ENCODE data around the gene TRAPPC1. TPM values are rescaled to one million over a fixed set of nuclear protein-coding genes. Genes with fewer than 3 reads are reported as not detected.

The TRAPPC1 gene
- total RNA-seq, 2 donors from 2014 or later = 57.9 to 70.9 TPM

DNA sequence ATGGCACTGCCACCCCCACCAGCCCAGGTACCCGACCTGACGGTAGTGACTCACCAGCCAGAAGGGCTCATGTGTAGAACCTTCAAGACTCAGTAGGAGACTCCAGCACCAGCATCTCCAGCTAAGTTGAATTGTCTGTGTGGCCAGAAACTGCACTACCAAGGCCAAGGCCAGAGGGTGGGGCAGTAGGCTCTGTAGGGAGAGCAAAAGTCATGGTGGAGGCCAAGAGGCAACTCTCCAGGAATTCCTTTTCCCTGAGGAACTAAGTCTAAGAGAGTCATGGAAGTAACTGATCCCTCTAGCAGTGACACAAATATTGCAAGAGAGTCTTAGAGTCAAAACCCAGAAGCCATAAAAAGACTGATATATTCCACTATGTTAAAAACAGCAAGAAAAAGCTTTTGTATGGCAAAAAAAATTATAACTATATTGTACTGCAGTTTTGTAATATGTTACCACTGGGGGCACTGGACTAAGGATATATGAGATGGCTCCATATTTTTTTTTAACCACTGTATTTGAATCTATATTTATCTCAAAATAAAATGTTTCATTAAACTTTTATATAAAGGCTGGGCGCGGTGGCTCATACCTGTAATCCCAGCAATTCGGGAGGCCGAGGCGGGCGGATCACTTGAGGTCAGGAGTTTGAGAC, 40.5 kb upstream of the TRAPPC1 start:
- H3K27ac ChIP-seq = no peak overlapping the region
- no peaks in the 10 kb centered on the region for H3K27me3 ChIP-seq (replicated peaks; ENCODE audit: insufficient read depth)
- intact Hi-C loops (cut with DNase I) = no loop called here
- TF ChIP-seq POLR2AphosphoS5 (IDR thresholded peaks at IDR 0.05) = no peak
- DNase-seq (ENCODE audit: low spot score) = no peak
- 93% methylated on average over 8 of the region's 8 CpGs for WGBS
- no peaks in the 10 kb centered on the region for H3K36me3 ChIP-seq
- H3K4me1 ChIP-seq (replicated peaks) = no peaks in the 10 kb centered on the region
- no peak overlapping the region for H3K4me3 ChIP-seq
- no peaks in the 10 kb centered on the region for H3K9me3 ChIP-seq

DNA sequence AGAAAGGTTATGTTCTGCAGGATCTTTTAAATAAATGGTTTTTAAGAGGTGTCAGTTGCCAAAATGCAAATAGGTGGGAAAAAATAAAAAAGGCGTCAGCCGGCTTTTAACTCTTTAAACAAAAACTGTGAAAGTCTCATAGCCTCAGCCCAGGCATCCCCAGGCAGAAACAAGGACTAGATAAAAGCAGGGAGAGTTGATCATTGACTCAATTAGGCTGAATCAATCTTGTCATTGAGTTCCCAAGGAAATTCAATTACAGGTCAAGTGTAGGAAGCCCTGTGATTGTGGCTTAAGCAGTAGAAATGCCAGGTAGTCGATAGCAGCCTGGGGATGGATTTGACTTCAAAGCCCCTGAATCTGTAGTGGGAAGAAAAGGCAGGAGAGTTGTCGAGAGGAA, 39.9 kb upstream of the TRAPPC1 start:
- no peaks in the 10 kb centered on the region for H3K9me3 ChIP-seq
- WGBS = 71% methylated on average over 4 of the region's 4 CpGs
- no peaks in the 10 kb centered on the region for H3K4me1 ChIP-seq (replicated peaks)
- no peaks in the 10 kb centered on the region for H3K27me3 ChIP-seq (replicated peaks; ENCODE audit: insufficient read depth)
- no peak overlapping the region for H3K4me3 ChIP-seq
- TF ChIP-seq CTCF (IDR thresholded peaks at IDR 0.05) = no peak
- TF ChIP-seq POLR2AphosphoS5 (IDR thresholded peaks at IDR 0.05) = no peak
- TF ChIP-seq POLR2A (IDR thresholded peaks at IDR 0.05) = no peak
- H3K36me3 ChIP-seq = no peaks in the 10 kb centered on the region
- no peak for DNase-seq (ENCODE audit: low spot score)
- intact Hi-C loops (cut with DNase I) = no loop called here
- H3K27ac ChIP-seq = no peak overlapping the region

- WGBS = 86% methylated on average over 6 of the region's 6 CpGs
- no peaks in the 10 kb centered on the region for H3K4me1 ChIP-seq (replicated peaks)
- H3K27me3 ChIP-seq (replicated peaks; ENCODE audit: insufficient read depth) = no peaks in the 10 kb centered on the region
- no peak overlapping the region for H3K4me3 ChIP-seq
- no peak for TF ChIP-seq POLR2AphosphoS5 (IDR thresholded peaks at IDR 0.05)
- TF ChIP-seq CTCF (IDR thresholded peaks at IDR 0.05) = no peak
- TF ChIP-seq POLR2A (IDR thresholded peaks at IDR 0.05) = no peak
- no peaks in the 10 kb centered on the region for H3K36me3 ChIP-seq
- no peak for DNase-seq (ENCODE audit: low spot score)
- H3K27ac ChIP-seq = no peak overlapping the region
- H3K9me3 ChIP-seq = no peaks in the 10 kb centered on the region
- intact Hi-C loops (cut with DNase I) = no loop called here
Measured at GRCh38 chr17:7969433-7969832, 37.7 kb upstream of the TRAPPC1 start.

DNA sequence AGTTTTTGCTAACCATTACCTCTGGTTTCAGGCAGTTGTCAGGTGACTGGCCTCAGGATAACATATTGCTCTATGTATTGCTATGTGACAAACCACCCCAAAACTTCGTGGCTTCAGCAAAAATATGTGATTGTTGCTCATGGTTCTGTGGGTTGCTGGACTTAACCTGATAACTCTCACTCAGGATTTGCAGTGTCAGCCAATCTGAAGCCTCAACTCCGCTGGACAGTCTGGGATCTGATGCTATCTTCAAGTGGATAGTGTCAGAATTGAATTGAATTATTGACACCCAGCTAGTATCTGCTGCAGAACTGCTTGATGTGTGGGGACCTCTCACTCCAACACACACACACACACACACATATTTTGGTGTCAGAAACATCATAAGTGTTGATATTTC, 36.0 kb upstream of the TRAPPC1 start:
- Histone ChIP-seq H3K4me1 (replicated peaks) (no peaks in the 10 kb centered on the region), H3K36me3 (no peaks in the 10 kb centered on the region), H3K27me3 (replicated peaks; ENCODE audit: insufficient read depth) (no peaks in the 10 kb centered on the region), H3K27ac (no peak overlapping the region), H3K9me3 (no peaks in the 10 kb centered on the region), H3K4me3 (no peak overlapping the region)
- intact Hi-C loops (cut with DNase I) = no loop called here
- no peak for DNase-seq (ENCODE audit: low spot score)
- whole genome bisulfite sequencing = 56% methylated on average over 2 of the region's 2 CpGs
- no peak for TF ChIP-seq CTCF (IDR thresholded peaks at IDR 0.05)

- WGBS = 18% methylated on average over 2 of the region's 2 CpGs
- no peaks in the 10 kb centered on the region for H3K9me3 ChIP-seq
- no peaks in the 10 kb centered on the region for H3K27me3 ChIP-seq (replicated peaks; ENCODE audit: insufficient read depth)
- intact Hi-C loops (cut with DNase I) = no loop called here
- TF ChIP-seq POLR2AphosphoS5 (IDR thresholded peaks at IDR 0.05) = no peak
- no peak for TF ChIP-seq POLR2A (IDR thresholded peaks at IDR 0.05)
- no peak for TF ChIP-seq CTCF (IDR thresholded peaks at IDR 0.05)
- no peak overlapping the region for H3K27ac ChIP-seq
- no peaks in the 10 kb centered on the region for H3K4me1 ChIP-seq (replicated peaks)
- no peaks in the 10 kb centered on the region for H3K36me3 ChIP-seq
- DNase-seq (ENCODE audit: low spot score) = no peak
- no peak overlapping the region for H3K4me3 ChIP-seq
Measured at GRCh38 chr17:7961421-7961820, 29.7 kb upstream of the TRAPPC1 start.

All from prostate gland (tissue), 2 donors.